Activated T-cell treated with anti-CD3 and anti-CD28 coated beads, Interleukin-2, amount 50 U/mL, for 4 hours (primary cell): ENCODE results near the gene ZMYND8. TPM values are rescaled to one million over a fixed set of nuclear protein-coding genes. Genes with fewer than 3 reads are reported as not detected.
"Not testable (repeated sequence)": the region's sequence is repeated elsewhere in the genome, so short reads cannot be mapped to it uniquely, and the experiment has no call there.

Experiments
- ATAC-seq, 2 donors: fragments of 200-7000 bp; cut with Tn5 transposase; one replicate each; pipeline ENCODE4 v1.10.0; 2021
- DNase-seq: peaks from one replicate; pipeline ENCODE4 v3.0.0-alpha.2; 2020
- H3K27me3 Mint-ChIP-seq: one replicate; pipeline ENCODE4 v1.8.0; 2021; ENCODE audit warnings: low read depth, mixed read lengths
- H3K36me3 Mint-ChIP-seq: one replicate; pipeline ENCODE4 v1.8.0; 2022; ENCODE audit warnings: mixed read lengths; ENCODE audit not compliant: insufficient read depth
- H3K4me1 Mint-ChIP-seq: one replicate; pipeline ENCODE4 v1.8.0; 2021; ENCODE audit warnings: low read depth, mixed read lengths
- H3K4me3 Mint-ChIP-seq: one replicate; pipeline ENCODE4 v1.8.0; 2021; ENCODE audit warnings: mild to moderate bottlenecking, moderate library complexity, mixed read lengths
- H3K9me3 Mint-ChIP-seq: one replicate; pipeline ENCODE4 v1.8.0; 2021; ENCODE audit warnings: mixed read lengths
- total RNA-seq, 3 donors: library from RNA; stranded (reverse); gene quantifications; one replicate each; pipeline ENCODE4 v1.2.1, GENCODE V29; 2021

The ZMYND8 gene
- total RNA-seq, 3 donors from 2014 or later, result 15.6 to 18.7 (median 17.5) TPM

- not testable (repeated sequence) for H3K9me3 Mint-ChIP-seq, ATAC-seq, DNase-seq, H3K4me3 Mint-ChIP-seq, H3K27me3 Mint-ChIP-seq
- Mint-ChIP-seq H3K36me3 (peaks cover 20% of the 10 kb centered on the region), H3K4me1 (peaks cover 12% of the 10 kb centered on the region)
Measured at GRCh38 chr20:47307569-47307968, 48.9 kb downstream of the ZMYND8 start.

GRCh38 chr20:47306755-47307370 lies 49.6 kb downstream of the ZMYND8 start:
- Mint-ChIP-seq H3K4me3 (no peak overlapping the region), H3K27me3 (no peaks in the 10 kb centered on the region), H3K9me3 (no peaks in the 10 kb centered on the region), H3K4me1 (peaks cover 14% of the 10 kb centered on the region), H3K36me3 (peaks cover 20% of the 10 kb centered on the region)
- DNase-seq (no peak), ATAC-seq (no peak)

GRCh38 chr20:47306095-47306494 lies 50.4 kb downstream of the ZMYND8 start:
- peaks cover 16% of the 10 kb centered on the region for H3K4me1 Mint-ChIP-seq
- no peaks in the 10 kb centered on the region for H3K27me3 Mint-ChIP-seq
- no peak overlapping the region for H3K4me3 Mint-ChIP-seq
- ATAC-seq (no peak), DNase-seq (no peak)
- H3K36me3 Mint-ChIP-seq, result peaks cover 23% of the 10 kb centered on the region
- no peaks in the 10 kb centered on the region for H3K9me3 Mint-ChIP-seq

- no peak overlapping the region for H3K4me3 Mint-ChIP-seq
Measured at GRCh38 chr20:47305667-47306066, 50.8 kb downstream of the ZMYND8 start.

GRCh38 chr20:47304287-47304686 lies 52.2 kb downstream of the ZMYND8 start:
- no peak for ATAC-seq
- no peak for DNase-seq
- Mint-ChIP-seq H3K9me3 (no peaks in the 10 kb centered on the region), H3K4me3 (no peak overlapping the region), H3K4me1 (peaks cover 13% of the 10 kb centered on the region), H3K36me3 (peaks cover 23% of the 10 kb centered on the region), H3K27me3 (no peaks in the 10 kb centered on the region)

More at GRCh38 chr20:47305667-47306066, 50.8 kb downstream of the ZMYND8 start:
- Mint-ChIP-seq H3K27me3 (no peaks in the 10 kb centered on the region), H3K9me3 (no peaks in the 10 kb centered on the region), H3K4me1 (peaks cover 13% of the 10 kb centered on the region), H3K36me3 (peaks cover 20% of the 10 kb centered on the region)
- DNase-seq (no peak), ATAC-seq (no peak)

GRCh38 chr20:47303736-47304135 lies 52.8 kb downstream of the ZMYND8 start:
- Mint-ChIP-seq H3K4me3 (no peak overlapping the region), H3K4me1 (peaks cover 13% of the 10 kb centered on the region), H3K9me3 (no peaks in the 10 kb centered on the region), H3K27me3 (no peaks in the 10 kb centered on the region), H3K36me3 (peaks cover 24% of the 10 kb centered on the region)
- DNase-seq, result no peak
- no peak for ATAC-seq

- Mint-ChIP-seq H3K36me3 (peaks cover 31% of the 10 kb centered on the region), H3K9me3 (no peaks in the 10 kb centered on the region), H3K27me3 (no peaks in the 10 kb centered on the region), H3K4me3 (no peak overlapping the region), H3K4me1 (peaks cover 7% of the 10 kb centered on the region)
- no peak for DNase-seq
- ATAC-seq, result no peak
Measured at GRCh38 chr20:47300071-47300470, 56.4 kb downstream of the ZMYND8 start.

GRCh38 chr20:47298624-47299023 lies 57.9 kb downstream of the ZMYND8 start:
- H3K4me1 Mint-ChIP-seq, result peaks cover 8% of the 10 kb centered on the region
- ATAC-seq, result no peak
- no peak for DNase-seq
- H3K36me3 Mint-ChIP-seq, result peaks cover 42% of the 10 kb centered on the region
- no peak overlapping the region for H3K4me3 Mint-ChIP-seq
- H3K27me3 Mint-ChIP-seq, result no peaks in the 10 kb centered on the region
- no peaks in the 10 kb centered on the region for H3K9me3 Mint-ChIP-seq

GRCh38 chr20:47297746-47298145 lies 58.8 kb downstream of the ZMYND8 start:
- no peaks in the 10 kb centered on the region for H3K9me3 Mint-ChIP-seq
- H3K4me1 Mint-ChIP-seq, result peaks cover 6% of the 10 kb centered on the region
- ATAC-seq (no peak), DNase-seq (no peak)
- H3K4me3 Mint-ChIP-seq, result no peak overlapping the region
- peaks cover 44% of the 10 kb centered on the region for H3K36me3 Mint-ChIP-seq
- H3K27me3 Mint-ChIP-seq, result no peaks in the 10 kb centered on the region

- Mint-ChIP-seq H3K9me3 (no peaks in the 10 kb centered on the region), H3K4me3 (no peak overlapping the region), H3K4me1 (peaks cover 3% of the 10 kb centered on the region), H3K36me3 (peaks cover 48% of the 10 kb centered on the region), H3K27me3 (no peaks in the 10 kb centered on the region)
- ATAC-seq (no peak), DNase-seq (no peak)
Measured at GRCh38 chr20:47296950-47297349, 59.5 kb downstream of the ZMYND8 start.

- Mint-ChIP-seq H3K9me3 (no peaks in the 10 kb centered on the region), H3K27me3 (no peaks in the 10 kb centered on the region), H3K36me3 (peaks cover 49% of the 10 kb centered on the region)
Measured at GRCh38 chr20:47295921-47296426, 60.5 kb downstream of the ZMYND8 start.

GRCh38 chr20:47295129-47295813 lies 61.2 kb downstream of the ZMYND8 start:
- Mint-ChIP-seq H3K9me3 (no peaks in the 10 kb centered on the region), H3K27me3 (no peaks in the 10 kb centered on the region), H3K4me1 (peaks cover 1% of the 10 kb centered on the region), H3K4me3 (no peak overlapping the region), H3K36me3 (peaks cover 49% of the 10 kb centered on the region)
- ATAC-seq, result no peak
- no peak for DNase-seq

More at GRCh38 chr20:47295921-47296426, 60.5 kb downstream of the ZMYND8 start:
- Mint-ChIP-seq H3K4me3 (no peak overlapping the region), H3K4me1 (peaks cover 1% of the 10 kb centered on the region)
- DNase-seq, result no peak
- ATAC-seq, result no peak

- no peak for ATAC-seq
- H3K4me1 Mint-ChIP-seq, result peaks cover 1% of the 10 kb centered on the region
- H3K9me3 Mint-ChIP-seq, result no peaks in the 10 kb centered on the region
- H3K27me3 Mint-ChIP-seq, result no peaks in the 10 kb centered on the region
- no peak for DNase-seq
- H3K4me3 Mint-ChIP-seq, result no peak overlapping the region
- peaks cover 55% of the 10 kb centered on the region for H3K36me3 Mint-ChIP-seq
Measured at GRCh38 chr20:47293631-47294030, 62.9 kb downstream of the ZMYND8 start.

GRCh38 chr20:47292581-47292980 lies 63.9 kb downstream of the ZMYND8 start:
- Mint-ChIP-seq H3K4me3 (no peak overlapping the region), H3K9me3 (no peaks in the 10 kb centered on the region), H3K4me1 (peaks cover 1% of the 10 kb centered on the region), H3K36me3 (peaks cover 53% of the 10 kb centered on the region), H3K27me3 (no peaks in the 10 kb centered on the region)
- DNase-seq, result no peak
- ATAC-seq, result no peak
